Omental fat pad (tissue), 4 donors: Measurements from ENCODE around the gene FRMD8. TPM values are rescaled to one million over a fixed set of nuclear protein-coding genes. Genes with fewer than 3 reads are reported as not detected.

Experiments
- ATAC-seq: fragments of 150-250 bp; one replicate; pipeline ENCODE4 v1.9.1; 2016; ENCODE audit warnings: mild to moderate bottlenecking, moderate library complexity; ENCODE audit not compliant: low FRiP score
- DNase-seq: peaks from one replicate; pipeline ENCODE4 v3.0.0-alpha.2; 2019; ENCODE audit warnings: low spot score
- total RNA-seq, 4 donors: library from RNA; depleted of rRNA; stranded (reverse); fragments of >200 nt; gene quantifications; one replicate each; pipeline ENCODE4 v1.1.0, GENCODE V29; 2016
- TF ChIP-seq, protein P1 (sequence below), 3 donors: fragments of 450-650 bp; IDR thresholded peaks; one replicate each; pipeline ENCODE4 v1.5.1; 2016 to 2017; ENCODE audit warnings: antibody characterized with exemption in 3 of 3, mild to moderate bottlenecking in 3 of 3, moderate library complexity in 2 of 3

FRMD8 gene
- total RNA-seq, 4 donors from 2014 or later: 29.2 to 77.9 (median 58.9) TPM

DNA sequence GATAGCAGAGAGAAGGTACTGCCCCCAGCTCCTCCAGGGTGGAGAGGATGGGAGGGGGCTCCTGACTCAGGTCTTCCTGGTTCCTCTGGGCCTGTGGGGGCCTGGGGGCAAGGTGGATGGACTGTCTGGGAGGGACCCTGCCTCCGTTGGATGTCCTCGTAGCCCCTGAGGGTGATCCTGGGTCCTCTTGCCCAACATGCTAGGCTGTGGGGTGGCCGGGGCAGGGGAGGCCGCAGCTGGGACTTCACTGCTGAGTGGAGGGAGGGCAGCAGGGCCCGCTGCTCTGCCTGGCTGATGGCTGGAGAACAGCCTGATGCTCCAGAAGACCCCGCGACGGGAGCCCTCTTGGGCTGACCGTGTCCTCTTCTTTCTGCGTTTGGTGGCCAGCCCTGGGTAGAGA, 13.4 kb downstream of the FRMD8 start:
- DNase-seq (no peak), ATAC-seq (no peak)
- TF ChIP-seq, protein P1, sequence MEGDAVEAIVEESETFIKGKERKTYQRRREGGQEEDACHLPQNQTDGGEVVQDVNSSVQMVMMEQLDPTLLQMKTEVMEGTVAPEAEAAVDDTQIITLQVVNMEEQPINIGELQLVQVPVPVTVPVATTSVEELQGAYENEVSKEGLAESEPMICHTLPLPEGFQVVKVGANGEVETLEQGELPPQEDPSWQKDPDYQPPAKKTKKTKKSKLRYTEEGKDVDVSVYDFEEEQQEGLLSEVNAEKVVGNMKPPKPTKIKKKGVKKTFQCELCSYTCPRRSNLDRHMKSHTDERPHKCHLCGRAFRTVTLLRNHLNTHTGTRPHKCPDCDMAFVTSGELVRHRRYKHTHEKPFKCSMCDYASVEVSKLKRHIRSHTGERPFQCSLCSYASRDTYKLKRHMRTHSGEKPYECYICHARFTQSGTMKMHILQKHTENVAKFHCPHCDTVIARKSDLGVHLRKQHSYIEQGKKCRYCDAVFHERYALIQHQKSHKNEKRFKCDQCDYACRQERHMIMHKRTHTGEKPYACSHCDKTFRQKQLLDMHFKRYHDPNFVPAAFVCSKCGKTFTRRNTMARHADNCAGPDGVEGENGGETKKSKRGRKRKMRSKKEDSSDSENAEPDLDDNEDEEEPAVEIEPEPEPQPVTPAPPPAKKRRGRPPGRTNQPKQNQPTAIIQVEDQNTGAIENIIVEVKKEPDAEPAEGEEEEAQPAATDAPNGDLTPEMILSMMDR (IDR thresholded peaks at IDR 0.05): no peak

DNA sequence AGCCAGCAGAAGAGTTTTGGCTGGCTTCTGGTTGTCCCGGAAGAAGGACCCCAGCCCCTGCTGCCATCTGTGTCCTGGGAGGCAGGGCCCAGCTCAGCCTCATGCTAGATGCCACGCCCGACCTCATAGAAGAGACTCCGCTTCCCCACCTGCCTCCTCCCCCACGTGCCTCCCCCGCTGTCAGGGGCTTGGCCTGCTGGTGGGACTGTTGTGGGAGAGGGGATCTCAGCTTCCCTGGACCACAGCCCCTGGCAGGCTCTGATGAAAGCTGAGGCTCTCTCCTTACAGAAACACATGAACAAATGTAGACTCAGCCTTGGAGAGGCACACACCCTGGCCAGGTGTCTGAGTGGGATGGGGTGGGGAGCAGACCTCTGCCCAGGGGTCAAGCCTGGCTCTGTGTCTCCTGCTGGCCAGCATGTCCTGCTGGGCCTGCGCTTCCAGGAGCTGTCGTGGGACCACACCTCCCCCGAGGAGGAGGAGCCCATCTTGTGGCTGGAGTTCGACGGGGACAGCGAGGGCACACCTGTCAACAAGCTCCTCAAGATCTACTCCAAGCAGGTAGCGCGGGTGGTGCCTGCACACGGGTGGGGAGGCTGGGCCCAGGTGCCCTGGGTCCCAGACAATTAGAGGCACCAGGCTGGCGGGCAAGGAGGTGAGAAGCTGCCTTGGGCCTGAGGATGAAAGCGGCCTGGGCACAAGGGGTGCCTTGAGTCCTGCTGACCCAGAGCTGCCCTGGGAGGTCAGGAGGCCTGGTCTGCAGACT, 14.1 kb downstream of the FRMD8 start:
- TF ChIP-seq, protein P1 (IDR thresholded peaks at IDR 0.05): no peak
- DNase-seq (no peak), ATAC-seq (no peak)

DNA sequence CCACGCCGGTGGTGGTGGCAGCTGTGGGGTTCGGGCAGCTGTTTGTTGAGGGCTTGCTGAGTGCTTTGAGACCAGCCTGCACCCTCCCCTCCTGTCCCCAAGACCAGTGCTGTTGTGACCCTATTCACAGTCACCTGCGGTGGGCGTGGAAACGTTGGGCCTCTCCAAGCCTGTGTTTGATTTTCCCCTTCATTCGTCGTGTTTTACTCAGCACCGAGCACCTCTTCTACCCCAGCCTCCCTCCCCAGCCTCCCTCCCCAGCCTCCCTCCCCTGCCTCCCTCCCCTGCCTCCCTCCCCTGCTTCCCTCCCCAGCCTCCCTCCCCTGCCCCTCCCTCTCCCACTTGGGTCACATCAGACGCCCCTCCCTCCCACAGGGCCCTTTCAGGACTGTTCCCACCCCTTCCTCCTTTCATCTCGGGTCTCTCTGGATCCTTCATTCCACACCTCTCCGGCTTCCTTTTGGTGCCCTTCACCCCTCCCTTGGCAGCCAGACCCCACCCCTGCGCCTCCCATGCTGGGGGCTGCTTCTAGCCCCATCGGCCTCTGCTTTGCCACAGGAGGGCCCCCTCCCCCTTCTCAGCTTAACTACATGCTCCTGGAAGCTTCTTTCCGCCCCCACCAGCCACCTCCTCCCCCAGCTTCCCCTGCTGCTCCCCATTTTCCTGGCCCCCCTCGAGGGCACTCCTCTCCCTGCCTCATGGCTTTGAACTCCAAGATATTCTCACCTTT, 14.8 kb downstream of the FRMD8 start:
- DNase-seq: no peak
- TF ChIP-seq, protein P1 (IDR thresholded peaks at IDR 0.05): no peak

DNA sequence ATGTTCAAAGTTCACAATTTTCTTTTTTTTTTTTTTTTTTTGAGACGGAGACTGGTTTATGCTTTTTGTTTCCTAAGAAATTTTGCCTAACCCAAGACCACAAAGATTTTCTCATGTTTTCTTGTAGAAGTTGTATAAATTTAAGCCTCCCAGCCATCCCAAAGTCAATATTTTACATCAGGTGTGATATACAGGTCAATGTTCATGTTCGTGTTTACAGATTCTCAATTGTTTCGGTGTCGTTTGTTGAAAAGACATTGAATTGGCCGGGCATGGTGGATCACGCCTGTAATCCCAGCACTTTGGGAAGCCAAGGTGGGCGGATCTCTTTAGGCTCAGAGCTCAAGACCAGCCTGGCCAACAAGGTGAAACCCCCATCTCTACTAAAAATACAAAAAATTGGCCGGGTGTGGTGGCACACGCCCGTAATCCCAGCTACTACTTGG, 15.4 kb downstream of the FRMD8 start:
- ATAC-seq (no peak), DNase-seq (no peak)
- TF ChIP-seq, protein P1 (IDR thresholded peaks at IDR 0.05): no peak

More for the DNA sequence above, 14.8 kb downstream of the FRMD8 start:
- ATAC-seq: no peak

DNA sequence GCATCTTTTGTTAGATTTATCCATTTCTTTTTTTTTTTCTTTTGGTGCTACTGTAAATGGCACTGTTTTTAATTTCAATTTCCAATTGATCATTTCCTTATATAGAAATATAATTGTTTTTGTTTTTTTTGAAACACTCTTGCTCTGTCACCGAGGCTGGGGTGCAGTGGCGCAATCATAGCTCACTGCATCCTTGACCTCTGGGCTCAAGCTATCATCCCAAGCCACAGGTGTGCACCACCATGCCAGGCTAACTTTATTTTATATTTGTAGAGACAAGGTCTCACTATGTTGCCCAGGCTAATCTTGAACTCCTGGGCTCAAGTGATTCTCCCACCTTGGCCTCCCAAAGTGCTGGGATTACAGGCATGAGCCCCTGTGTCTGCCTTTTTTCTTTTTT, 16.4 kb downstream of the FRMD8 start:
- no peak for DNase-seq
- TF ChIP-seq, protein P1 (IDR thresholded peaks at IDR 0.05): no peak
- no peak for ATAC-seq

DNA sequence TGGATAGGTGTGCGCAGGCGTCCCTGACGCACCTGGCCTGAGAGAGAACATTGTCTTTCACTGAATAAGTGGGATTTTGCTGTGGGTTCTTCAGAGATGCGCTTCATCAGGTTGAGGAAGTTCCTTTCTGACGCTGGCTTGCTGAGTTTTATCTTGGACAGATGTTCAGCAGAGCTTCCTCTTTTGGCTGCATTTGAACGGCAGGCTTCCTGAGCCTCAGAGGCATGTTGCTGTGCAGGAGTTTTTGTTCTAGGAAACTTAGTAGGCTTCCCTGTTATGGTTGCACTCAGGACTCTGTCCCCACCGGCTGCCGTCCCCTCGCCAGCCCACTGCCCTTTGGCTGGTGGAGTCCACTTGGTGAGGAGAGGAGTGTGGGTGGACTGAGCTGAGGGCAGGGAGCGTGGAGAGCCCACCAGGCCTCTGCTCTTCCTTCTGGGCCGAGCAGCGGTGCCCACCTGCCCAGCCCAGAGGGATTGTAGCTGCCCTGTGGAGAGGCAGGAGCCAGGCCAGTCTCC, 17.2 kb downstream of the FRMD8 start:
- DNase-seq (no peak), ATAC-seq (no peak)
- TF ChIP-seq, protein P1 (IDR thresholded peaks at IDR 0.05): no peak
